OCI-LY1 (cell line): ENCODE data around the gene ACTN4.

ENCODE experiments used
- CTCF ChIP-seq: fragments of 200-600 bp; sonication (generic), shearing (Covaris generic); IDR thresholded peaks from 2 replicates; pipeline ENCODE4 v1.5.1; 2017; ENCODE audit warnings: mild to moderate bottlenecking, antibody characterized with exemption, low read length, moderate library complexity, mixed read lengths
- EZH2 ChIP-seq: fragments of 200-600 bp; sonication (generic), shearing (Covaris generic); IDR thresholded peaks from 2 replicates; pipeline ENCODE4 v1.8.0; 2017; ENCODE audit warnings: borderline replicate concordance, mixed run types, mild to moderate bottlenecking, antibody characterized with exemption, low read length, moderate library complexity, mixed read lengths

GRCh38 chr19:38626401-38626800 is 21.0 kb upstream of the ACTN4 start:
- TF ChIP-seq CTCF (no peak), EZH2 (no peak)
